ENCODE data around the gene WRAP53. TPM values are rescaled to one million over a fixed set of nuclear protein-coding genes. Genes with fewer than 3 reads are reported as not detected.

The WRAP53 gene
- total RNA-seq, 1 donor from 2014 or later = 8.5 TPM

DNA sequence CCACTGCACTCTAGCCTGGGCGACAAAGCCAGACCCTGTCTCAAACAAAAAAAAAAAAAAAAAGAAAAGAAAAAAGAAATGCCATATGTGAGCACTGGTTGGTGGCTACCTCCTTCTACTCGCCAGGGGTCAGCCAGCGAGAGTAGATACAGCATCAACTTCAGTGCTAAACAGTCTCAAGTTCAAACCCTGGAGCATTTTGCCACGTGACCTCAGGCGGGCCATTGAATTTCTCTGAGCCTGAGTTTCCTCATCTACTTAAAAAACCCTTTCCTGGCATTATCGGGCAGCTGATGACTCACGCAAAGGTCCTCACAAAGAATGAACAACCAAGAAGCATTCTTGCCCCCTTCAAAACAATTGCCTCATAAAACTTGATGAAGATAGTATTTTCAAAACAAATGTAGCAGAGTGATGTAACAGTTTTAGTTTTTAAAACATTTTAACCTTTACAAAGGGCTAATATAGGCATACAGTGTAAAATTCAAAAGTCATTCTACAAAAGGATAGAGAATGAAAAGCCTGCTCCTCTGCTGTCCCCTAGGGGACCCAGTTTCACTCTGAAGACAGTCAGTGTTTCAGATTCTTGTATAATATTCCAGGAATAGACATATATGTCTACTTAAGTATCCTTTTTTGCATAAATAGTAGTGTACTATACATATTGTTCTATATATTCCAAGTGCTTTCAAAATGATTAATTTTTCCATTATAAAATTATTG is 57.6 kb downstream of the WRAP53 start:
- peak; percentile 34 for ATAC-seq

DNA sequence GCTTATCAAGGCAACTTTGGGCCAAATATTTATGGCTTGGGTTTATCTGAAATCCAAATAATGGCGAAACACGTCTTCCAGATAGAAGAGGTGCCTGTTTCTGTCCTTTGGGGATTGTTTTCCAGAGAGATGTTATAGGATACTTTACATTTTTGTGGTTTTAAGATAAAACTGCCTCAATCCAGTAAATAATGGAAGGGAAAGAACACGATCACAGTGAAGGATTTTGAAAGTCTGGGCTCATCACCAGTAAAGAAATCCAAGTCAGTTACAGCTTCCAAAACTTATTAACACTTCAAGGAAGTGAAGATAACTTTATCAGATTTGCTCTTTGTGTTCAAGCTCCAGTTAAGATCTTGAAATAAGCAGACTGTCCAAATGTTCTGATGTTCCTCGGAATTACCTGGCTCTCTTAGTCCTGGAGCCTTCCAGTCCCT is 59.4 kb downstream of the WRAP53 start:
- ATAC-seq = no peak

DNA sequence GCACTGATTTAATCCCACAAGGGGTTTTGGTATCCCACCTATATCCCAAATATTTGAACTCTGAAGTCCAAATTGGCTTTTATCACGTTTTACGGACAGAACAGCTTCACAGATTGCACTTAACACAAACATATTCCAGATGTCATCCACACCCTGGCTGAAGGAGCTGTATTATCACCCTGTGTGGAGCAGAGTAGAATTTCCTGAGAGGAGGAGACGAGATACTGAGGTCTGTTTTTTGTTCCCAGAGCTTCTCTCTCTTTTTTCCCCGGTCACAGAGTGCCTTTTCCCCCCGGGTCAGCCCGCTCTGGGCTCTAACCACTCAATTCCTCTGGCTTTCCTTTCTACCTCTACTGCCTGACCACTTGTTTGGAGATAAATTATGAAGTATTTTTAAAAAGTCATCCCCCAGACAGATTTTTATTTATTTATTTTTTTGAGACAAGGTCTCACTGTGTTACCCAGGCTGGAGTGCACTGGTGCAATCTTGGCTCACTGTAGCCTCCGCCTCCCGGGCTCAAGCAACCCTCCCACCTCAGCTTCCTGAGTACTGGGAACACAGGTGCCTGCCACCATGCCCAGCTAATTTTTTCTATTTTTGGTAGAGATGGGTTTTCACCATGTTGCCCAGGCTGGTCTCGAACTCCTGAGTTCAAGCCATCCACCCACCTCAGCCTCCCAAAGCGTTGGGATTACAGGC is 59.9 kb downstream of the WRAP53 start:
- ATAC-seq = no peak

DNA sequence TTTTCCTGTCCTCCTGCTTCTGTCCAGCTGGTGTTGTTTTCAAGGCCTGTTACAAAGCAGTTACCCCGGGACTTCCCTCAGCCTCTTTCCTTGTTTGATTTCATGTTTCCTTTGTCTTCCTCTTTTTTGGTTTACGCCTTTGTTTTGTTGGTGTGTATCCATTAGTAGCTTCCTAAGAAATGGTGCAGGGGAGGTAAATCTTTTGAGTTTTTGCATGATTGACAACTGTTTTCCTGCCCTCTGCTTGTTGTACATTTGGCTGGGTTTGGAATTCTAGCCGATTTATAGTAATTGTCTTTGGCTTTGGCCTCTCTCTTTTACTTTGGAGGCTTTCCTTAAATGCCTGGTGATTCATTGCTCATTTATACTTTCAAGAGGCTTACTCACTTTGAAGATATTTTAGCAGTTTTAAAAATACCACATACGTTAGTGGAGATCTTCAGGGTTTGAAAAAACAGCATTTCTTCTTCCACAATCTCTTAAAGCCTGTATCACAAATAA is 62.1 kb downstream of the WRAP53 start:
- ATAC-seq = no peak

Other genes starting within 250 kb of the WRAP53 start
- 8.6 TPM for gene FGF11, start 249.0 kb upstream of the WRAP53 start, total RNA-seq
- gene CHRNB1, start 243.4 kb upstream of the WRAP53 start, total RNA-seq = 4.9 TPM
- 21.0 TPM for gene ZBTB4, start 208.8 kb upstream of the WRAP53 start, total RNA-seq
- not detected for gene SLC35G6, start 207.0 kb upstream of the WRAP53 start, total RNA-seq
- gene POLR2A, start 204.1 kb upstream of the WRAP53 start, total RNA-seq = 116 TPM
- 2.7 TPM for gene TNFSF12, start 139.4 kb upstream of the WRAP53 start, total RNA-seq
- gene TNFSF13, start 129.7 kb upstream of the WRAP53 start, total RNA-seq = 6.4 TPM
- 34.5 TPM for gene SENP3, start 126.6 kb upstream of the WRAP53 start, total RNA-seq
- 61.3 TPM for gene CD68, start 108.8 kb upstream of the WRAP53 start, total RNA-seq
- 36.7 TPM for gene MPDU1, start 104.6 kb upstream of the WRAP53 start, total RNA-seq
- gene SOX15, start 98.4 kb upstream of the WRAP53 start, total RNA-seq = 74.0 TPM
- gene FXR2, start 73.6 kb upstream of the WRAP53 start, total RNA-seq = 17.0 TPM
- 35.7 TPM for gene SAT2, start 60.7 kb upstream of the WRAP53 start, total RNA-seq
- 0.48 TPM for gene SHBG, start 58.3 kb upstream of the WRAP53 start, total RNA-seq
- 0.36 TPM for gene ATP1B2, start 37.6 kb upstream of the WRAP53 start, total RNA-seq
- 74.1 TPM for gene TP53, start 987 bp upstream of the WRAP53 start, total RNA-seq
- 1.6 TPM for gene EFNB3, start 16.7 kb downstream of the WRAP53 start, total RNA-seq
- gene DNAH2, start 29.3 kb downstream of the WRAP53 start, total RNA-seq = 0.04 TPM
- gene KDM6B, start 145.7 kb downstream of the WRAP53 start, total RNA-seq = 16.7 TPM
- gene TMEM88, start 166.6 kb downstream of the WRAP53 start, total RNA-seq = 1.7 TPM
- gene NAA38, start 169.1 kb downstream of the WRAP53 start, total RNA-seq = 93.3 TPM
- 7.6 TPM for gene CYB5D1, start 169.5 kb downstream of the WRAP53 start, total RNA-seq
- 50.7 TPM for gene CHD3, start 200.3 kb downstream of the WRAP53 start, total RNA-seq
- 2.4 TPM for gene RNF227, start 227.8 kb downstream of the WRAP53 start, total RNA-seq
- gene KCNAB3, start 241.4 kb downstream of the WRAP53 start, total RNA-seq = 0.44 TPM
- gene TRAPPC1, start 243.5 kb downstream of the WRAP53 start, total RNA-seq = 108 TPM
- 15.4 TPM for gene CNTROB, start 243.7 kb downstream of the WRAP53 start, total RNA-seq